BLaER1 (cell line): Measurements from ENCODE around the gene RAB1A.

Experiments used
- H3K27ac ChIP-seq: shearing (Covaris generic); formaldehyde crosslinking; 2 replicates; pipeline ENCODE4 v1.8.1; 2022
- H3K27me3 ChIP-seq: shearing (Covaris generic); formaldehyde crosslinking; 2 replicates; pipeline ENCODE4 v1.8.1; 2022
- H3K36me3 ChIP-seq: shearing (Covaris generic); formaldehyde crosslinking; 2 replicates; pipeline ENCODE4 v1.8.1; 2022
- H3K4me1 ChIP-seq: shearing (Covaris generic); formaldehyde crosslinking; 2 replicates; pipeline ENCODE4 v1.8.1; 2022
- H3K4me2 ChIP-seq: shearing (Covaris generic); formaldehyde crosslinking; 2 replicates; pipeline ENCODE4 v1.8.1; 2022
- H3K4me3 ChIP-seq: shearing (Covaris generic); formaldehyde crosslinking; 2 replicates; pipeline ENCODE4 v1.8.1; 2022
- H3K9ac ChIP-seq: shearing (Covaris generic); formaldehyde crosslinking; 2 replicates; pipeline ENCODE4 v1.8.1; 2022
- H3K9me3 ChIP-seq: shearing (Covaris generic); formaldehyde crosslinking; 2 replicates; pipeline ENCODE4 v1.8.1; 2022
- H4K20me1 ChIP-seq: shearing (Covaris generic); formaldehyde crosslinking; 2 replicates; pipeline ENCODE4 v1.8.1; 2022
- Cebpa-rat ChIP-seq: shearing (Covaris generic); IDR thresholded peaks from 2 replicates; pipeline ENCODE4 v1.8.1; 2022

The RAB1A gene

GRCh38 chr2:65040400-65041261, 89.3 kb downstream of the RAB1A start:
- Histone ChIP-seq H3K4me2 (peak overlapping the region; percentile 18; the same call in 1 of the 2 replicates), H3K9me3 (peaks cover 24% of the 10 kb centered on the region), H3K27me3 (no peaks in the 10 kb centered on the region), H3K4me3 (no peak overlapping the region), H4K20me1 (no peaks in the 10 kb centered on the region), H3K4me1 (peaks cover 33% of the 10 kb centered on the region), H3K9ac (no peak overlapping the region), H3K36me3 (peaks cover 42% of the 10 kb centered on the region), H3K27ac (no peak overlapping the region)
- no peak for TF ChIP-seq Cebpa-rat

GRCh38 chr2:65039640-65040039, 90.3 kb downstream of the RAB1A start:
- H3K9ac ChIP-seq, result no peak overlapping the region
- TF ChIP-seq Cebpa-rat, result no peak

GRCh38 chr2:65037178-65037577, 92.7 kb downstream of the RAB1A start:
- peaks cover 25% of the 10 kb centered on the region for H3K36me3 ChIP-seq
- no peak overlapping the region for H3K9ac ChIP-seq
- H3K27ac ChIP-seq, result no peak overlapping the region
- no peak for TF ChIP-seq Cebpa-rat
- H3K9me3 ChIP-seq, result no peaks in the 10 kb centered on the region
- H4K20me1 ChIP-seq, result no peaks in the 10 kb centered on the region
- no peak overlapping the region for H3K4me2 ChIP-seq
- H3K27me3 ChIP-seq, result no peaks in the 10 kb centered on the region
- H3K4me3 ChIP-seq, result no peak overlapping the region
- H3K4me1 ChIP-seq, result peaks cover 13% of the 10 kb centered on the region

More at GRCh38 chr2:65039640-65040039, 90.3 kb downstream of the RAB1A start:
- H3K27me3 ChIP-seq, result no peaks in the 10 kb centered on the region
- H4K20me1 ChIP-seq, result no peaks in the 10 kb centered on the region
- H3K4me3 ChIP-seq, result no peak overlapping the region
- H3K4me2 ChIP-seq, result no peak overlapping the region
- no peak overlapping the region for H3K27ac ChIP-seq
- H3K9me3 ChIP-seq, result peaks cover 14% of the 10 kb centered on the region
- H3K36me3 ChIP-seq, result peaks cover 33% of the 10 kb centered on the region
- H3K4me1 ChIP-seq, result peaks cover 30% of the 10 kb centered on the region
